ENCODE measurements around the gene POU2F1.
A peak's percentile ranks its signal among the peaks of the same experiment; 100 is the strongest.
"Not testable (repeated sequence)": the region's sequence is repeated elsewhere in the genome, so short reads cannot be mapped to it uniquely, and the experiment has no call there.

Gene POU2F1

DNA sequence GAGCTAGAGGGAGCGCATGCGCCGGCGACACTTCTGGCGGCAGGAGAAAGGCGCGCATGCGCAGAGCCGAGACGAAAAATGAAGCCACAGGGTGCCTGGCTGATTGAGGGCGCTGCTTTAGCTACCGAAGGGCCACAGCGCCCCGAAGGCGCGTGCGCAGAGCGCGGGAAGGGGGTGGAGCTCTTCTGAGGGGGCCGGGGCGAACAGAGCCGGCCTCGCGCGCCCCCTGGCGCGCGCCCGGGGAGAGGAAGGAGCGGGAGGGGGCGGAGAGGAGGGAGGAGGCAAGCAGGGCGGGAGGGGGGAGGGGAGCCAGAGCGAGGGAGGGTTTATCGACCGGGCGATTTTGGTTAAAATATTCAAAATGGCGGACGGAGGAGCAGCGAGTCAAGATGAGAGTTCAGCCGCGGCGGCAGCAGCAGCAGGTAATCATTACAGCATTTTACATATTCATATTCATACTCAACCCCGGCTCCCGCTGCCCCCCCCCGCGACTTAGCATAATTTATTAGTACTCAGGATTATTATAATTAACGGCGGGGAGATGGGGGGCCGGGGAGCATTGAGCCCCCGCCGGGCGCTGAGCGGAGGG lies at the start of gene POU2F1:
POU2F1 (plus strand) TSS at position 350 of the 589 bp plus-strand sequence; CDS start at position 362, 12 bp downstream.
- peak; percentile 99 for DNase-seq

DNA sequence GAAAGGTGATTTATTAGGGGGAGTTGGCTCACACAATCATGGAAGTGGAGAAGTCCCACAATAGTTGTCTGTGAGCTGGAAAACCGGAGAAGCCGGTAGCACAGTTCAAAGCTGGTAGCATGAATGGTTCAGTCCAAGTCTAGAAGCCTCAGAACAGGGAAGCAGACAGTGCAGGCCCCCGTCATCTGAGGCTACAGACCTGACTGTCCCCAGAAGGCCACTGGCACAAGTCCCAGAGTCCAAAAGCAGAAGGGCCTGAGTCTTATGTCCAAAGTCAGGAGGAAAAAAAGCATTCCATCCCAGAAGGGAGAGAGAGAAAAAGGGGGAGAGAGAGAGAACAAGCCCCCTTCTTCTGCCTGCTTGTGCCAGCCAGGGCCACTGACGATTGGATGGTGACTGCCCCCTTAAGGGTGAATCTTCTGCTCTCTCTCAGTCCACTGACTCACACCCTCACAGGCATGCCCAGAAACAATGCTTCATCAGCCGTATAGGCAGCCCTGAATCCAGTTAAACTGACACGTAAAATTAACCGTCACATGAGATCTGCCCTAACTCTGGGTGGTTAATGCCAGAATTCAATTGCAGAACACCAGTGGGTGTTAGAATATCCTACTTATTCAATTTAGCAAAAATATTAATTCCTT lies 49.3 kb upstream of the POU2F1 start:
- no peak for DNase-seq

DNA sequence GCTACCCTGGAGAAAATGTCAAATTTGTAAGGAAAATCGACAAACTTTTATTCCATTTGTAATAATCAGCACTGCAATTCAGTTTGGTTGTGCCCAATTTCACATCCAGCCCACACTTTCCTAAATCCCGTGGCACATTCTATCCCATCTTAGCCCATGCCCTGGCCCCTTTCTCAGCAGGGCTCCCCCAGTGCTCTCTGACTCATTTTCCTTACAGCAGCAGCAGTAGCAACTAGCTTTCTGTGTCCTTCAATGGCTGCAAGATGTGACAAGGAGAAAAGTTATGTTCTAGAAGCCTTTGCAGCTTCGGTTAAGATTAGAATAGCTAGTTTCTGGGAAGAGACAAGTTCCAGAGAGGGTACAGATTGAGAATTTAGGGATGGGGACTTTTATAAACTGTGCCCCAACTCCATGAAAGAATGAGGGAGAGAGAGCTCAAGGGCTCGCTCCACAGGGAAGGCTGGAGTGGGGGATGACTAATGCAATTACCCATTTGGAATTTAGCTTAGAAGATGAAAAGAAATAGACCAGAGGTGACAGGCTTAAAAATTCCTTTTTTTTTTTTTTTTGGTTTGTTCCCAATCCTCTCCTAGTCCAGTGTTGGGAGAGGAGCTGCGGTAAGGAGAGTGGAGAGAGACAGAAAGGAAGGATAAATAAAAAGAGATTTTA lies 47.0 kb upstream of the POU2F1 start:
- DNase-seq: no peak

DNA sequence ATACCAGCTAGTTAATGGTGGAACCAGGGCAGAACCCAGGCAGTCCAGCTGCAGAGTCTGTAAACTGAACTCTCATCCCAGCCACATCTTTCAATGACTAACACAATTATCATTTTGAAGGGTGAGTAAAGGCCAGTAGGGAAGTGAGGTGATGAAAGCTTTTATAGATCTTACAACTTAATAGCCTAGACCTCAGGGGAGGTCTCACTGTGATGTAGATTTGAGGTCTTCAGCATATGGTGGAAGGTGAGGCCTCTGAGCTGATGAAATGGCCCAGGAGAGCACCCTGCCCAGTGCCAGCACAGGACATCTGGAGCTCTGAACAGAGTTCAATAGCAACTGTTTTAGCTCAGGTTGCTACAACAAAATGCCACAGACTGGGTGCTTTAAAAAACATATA lies 44.8 kb upstream of the POU2F1 start:
- peak; percentile 9 for DNase-seq

DNA sequence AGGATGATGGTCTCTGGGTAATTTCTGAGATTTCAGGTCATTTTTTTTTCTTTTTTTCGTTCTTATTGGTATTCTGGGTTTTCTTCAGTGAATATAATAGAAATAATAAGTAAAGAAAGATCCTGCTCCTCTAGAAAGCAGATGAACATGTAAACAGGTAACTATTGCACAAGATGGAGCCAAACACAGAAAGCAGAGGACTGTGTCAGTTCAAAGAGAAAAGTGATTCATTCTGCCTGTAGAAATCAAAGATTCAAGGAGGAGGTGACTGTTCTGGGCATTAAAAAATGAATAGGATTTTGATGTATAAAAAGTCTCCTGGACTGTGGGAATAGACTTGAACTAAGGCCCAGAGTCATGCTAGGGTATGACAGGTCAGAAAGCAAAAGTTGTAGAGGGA lies 41.9 kb upstream of the POU2F1 start:
- DNase-seq: no peak

DNA sequence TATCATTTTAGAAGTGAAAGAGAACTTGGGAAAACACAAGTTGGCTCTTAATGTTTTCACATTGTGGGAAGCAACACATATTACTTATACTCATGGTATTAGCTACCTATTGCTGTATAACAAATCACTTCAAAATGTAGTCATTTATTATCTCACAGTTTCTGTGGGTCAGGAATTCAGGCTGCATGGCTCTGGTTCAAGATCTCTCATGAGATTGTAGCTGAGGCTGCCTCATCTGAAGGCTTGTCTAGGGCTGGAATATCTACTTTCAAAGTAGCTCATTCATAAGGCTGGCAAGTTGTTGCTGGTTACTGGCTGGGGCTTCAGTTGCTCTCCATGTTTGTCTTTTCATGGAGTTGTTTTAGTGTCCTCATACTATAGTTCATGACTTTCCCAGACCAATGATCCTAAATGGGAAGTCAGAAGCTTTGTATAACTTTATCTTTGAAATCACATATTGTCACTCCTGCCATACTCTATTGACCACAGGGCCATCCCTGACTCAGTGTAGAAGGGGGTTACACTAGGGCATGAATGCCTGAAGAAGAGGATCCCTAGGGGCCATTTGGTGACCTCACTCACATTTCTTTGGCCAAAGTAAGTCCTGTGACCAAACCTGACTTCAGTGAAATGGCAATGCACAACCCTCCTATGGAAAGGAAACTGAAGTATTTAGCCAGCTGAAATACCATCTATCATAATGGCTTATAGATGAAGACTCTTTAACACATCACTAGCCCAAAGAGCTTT lies 37.9 kb upstream of the POU2F1 start:
- no peak for DNase-seq

DNA sequence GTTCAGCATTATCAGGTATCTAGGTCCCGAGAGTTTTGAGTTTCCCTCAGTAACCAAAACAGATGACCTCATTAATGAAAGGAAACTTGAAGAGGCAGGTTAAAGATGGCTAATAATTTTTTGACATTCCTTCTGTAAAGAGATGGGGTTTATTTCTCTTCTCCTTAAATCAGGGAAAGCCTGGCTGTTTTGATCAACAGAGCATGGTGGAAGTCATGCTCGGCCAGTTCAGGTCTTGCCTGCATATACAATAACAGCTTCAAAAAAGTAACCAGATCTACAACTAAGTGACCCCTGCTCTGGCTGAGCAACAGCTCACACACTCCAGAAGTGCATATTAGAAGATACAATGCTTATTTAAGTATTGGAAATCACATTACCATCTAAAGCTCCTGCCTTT lies 36.6 kb upstream of the POU2F1 start:
- no peak for DNase-seq

DNA sequence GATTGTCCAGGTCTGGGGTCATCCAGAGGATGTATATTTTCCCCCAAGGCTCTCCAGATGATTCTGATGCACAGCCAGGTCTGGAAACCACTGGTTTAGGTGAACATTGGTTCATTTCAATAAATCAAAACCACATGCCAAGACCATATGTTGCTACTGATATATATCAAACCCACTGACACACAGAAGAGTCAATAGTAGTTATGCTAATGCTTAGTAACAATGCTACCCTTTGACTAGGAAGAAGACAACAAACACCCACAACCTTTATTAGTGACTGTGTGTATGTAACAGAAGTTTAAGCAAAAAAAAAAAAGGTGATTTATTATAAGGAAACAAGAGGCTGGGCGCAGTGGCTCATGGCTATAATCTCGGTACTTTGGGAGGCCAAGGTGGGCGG lies 35.6 kb upstream of the POU2F1 start:
- DNase-seq: peak; percentile 68

DNA sequence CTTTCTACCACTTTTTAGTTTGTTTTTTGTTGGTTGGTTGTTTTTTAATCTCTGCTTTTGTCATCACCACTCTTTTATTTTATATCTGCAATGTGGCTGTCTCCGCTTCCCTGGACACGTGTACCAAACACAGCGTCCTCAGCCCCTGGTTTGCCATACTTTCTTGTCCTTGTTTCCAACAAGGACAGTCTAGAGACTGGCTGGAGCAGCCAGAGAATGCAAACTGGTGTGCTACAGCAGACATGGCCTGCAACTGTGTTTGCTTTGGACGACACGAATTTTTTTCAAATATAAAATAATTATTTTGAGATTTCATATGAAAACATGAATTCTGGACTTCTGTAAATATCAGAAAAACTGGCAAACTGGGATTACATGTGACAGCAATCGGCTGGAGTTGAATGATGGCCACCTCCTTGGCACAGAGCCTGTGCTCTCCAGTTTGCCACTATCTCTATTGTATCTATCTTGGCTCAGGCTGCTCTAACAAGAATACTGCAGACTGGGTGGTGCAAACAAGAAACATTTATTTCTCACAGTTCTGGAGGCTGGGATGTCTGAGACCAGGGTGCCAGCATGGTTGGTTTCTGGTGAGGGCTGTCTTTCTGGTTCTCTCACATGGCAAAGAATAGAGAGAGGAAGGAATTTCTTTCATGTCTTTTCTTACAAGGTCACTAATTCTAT lies 34.6 kb upstream of the POU2F1 start:
- peak; percentile 56 for DNase-seq

DNA sequence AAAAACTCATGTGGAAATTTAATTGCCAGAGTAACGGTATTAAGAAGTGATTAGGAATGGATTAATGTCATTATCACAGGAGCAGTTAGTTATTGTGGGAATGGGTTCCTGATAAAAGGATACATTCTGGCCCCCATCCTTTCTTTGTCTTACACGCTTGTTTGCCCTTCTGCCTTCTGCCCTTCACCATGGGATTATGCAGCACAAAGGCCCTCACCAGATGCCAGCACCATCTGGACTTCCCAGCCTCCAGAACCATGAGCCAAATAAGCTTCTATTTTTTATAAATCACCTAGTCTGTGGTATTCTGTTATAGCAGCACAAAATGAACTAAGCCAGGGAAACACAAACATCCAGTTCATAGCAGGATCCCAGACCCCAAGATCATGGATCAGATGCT lies 33.9 kb upstream of the POU2F1 start:
- DNase-seq: peak; percentile 59

DNA sequence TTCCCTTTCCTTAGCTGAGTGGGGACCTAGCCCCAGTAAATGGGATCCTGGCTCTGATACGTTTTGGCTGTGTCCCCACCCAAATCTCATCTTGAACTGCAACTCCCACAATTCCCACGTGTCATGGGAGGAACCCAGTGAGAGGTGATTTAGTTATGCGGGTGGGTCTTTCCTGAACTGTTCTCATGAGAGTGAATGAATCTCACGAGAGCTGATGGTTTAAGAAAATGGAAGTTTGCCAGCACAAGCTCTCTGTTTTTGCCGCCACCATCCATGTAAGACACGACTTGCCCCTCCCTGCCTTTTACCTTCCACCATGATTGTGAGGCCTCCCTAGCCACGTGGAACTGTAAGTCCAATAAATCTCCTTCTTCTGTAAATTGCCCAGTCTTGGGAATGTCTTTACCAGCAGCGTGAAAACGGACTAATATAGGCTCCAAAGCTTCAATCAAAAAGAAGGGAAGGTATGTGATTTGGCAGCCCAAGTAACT lies 29.9 kb upstream of the POU2F1 start:
- no peak for DNase-seq

DNA sequence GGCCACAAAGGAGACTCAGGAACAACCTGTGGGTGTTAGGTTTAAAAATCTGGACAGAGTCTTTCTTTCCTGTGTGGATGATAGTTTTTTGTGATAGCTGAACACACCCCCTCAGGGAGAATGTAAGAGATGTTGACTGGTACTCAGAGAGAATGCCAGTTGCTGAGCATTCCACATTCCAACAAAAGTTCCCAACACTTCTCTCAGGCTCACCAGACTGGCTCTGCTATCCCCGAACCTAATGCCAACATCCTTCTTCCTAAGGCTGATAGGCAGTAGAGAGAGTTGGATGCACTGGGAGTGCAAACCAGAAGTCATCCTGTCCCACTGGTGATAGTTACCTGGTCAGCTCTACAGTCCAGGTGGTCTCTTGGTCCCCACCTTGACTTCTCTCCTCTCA lies 28.7 kb upstream of the POU2F1 start:
- DNase-seq: no peak

DNA sequence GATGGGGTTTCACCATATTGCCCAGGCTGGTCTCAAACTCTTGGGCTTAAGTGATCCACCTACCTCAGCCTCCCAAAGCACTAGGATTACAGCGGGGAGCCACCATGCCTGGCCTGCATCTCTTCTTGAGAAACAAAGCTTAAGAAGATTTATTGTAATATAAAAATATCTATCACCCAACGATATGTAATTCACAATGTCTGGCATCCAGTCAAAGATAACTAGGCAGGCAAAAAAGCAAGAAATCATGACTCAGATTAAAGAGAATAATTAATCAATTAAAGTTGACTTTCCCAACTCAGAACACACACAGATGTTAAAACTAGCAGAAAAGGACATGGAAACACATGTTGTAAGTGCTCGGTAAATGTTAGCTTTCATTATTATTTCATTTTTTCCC lies 26.5 kb upstream of the POU2F1 start:
- DNase-seq: no peak

DNA sequence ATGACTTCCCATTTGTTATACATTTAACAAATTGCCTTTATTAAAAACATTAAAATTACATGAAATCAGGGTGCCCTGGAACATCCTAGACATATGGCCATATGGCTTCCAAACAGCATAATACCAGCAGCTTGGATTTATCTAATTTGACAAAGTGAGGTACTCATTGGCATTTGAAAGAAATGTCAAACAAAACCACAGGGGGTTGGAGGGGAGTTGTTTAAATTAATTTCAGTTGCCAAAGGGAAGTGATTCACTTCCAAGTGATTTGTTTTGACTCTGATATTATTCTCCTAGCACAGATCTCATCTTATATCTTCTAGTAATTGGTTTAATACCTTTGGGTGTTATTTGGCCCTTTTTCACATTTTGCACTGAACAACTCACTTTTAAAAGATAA lies 24.5 kb upstream of the POU2F1 start:
- peak; percentile 96 for DNase-seq

DNA sequence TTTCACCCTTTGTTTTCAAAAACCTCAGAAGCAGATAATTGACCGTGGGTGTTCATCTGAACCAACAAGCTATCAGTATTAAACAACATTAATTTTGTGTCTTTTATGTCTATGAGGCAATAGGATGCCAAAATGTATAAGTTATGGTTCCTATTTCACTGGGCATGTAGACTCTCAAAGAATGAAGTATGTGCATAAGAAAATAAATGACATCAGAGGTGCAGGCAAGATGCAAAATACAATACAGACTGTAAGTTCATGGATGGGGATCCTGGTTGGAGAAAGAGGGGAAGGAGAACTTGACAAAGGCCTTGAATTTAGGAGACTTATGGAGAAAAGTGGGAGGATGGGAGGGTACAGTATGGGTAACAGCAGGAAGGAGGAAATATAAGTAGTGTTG lies 23.4 kb upstream of the POU2F1 start:
- DNase-seq: no peak

DNA sequence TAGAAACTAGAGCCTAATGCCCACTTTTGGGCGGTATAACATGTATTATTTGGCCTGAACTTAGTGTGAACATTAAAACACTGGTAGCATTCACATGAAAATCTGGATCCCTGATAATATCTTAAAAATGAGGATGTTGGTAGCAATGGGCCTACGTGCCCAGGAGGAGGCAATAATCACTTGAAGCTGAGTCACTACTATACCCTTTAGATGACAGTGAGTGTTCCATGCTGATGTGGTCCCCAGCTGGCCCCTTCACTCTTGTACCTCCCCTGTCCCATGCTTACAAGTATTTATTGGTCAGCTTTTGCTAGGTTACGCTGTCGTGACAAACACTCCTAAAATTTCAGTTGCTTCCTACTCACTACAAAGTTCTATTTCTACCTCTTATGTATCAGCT lies 23.0 kb upstream of the POU2F1 start:
- DNase-seq: peak; percentile 55

DNA sequence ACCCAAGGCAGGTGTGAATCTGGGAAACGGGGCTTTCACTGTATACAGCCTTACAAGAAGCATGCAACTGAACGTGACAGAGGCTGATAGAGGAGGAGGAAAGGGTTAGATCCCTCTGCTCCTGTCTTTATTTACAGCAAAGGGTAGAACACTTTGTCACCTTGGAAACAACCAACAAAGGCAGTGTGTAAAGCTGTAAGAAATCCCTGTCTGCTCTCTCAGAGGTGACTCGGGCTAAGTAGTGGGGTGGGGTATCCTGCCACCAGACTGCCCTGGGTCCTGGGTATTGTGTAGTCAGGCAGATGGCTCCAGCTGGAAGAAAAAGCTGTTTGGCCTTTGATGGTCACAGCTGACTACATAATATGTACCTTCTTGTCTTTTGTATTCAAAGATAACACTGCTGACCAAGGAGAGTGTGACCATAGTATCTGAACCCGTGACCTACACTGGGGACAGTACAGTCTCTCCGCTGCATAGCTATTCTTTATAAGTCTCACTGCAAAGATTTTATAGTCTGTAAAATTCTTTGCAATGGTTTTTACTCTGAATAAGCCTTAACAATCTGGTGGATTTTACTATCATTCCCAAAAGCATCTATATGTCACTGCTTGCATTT lies 22.1 kb upstream of the POU2F1 start:
- DNase-seq: peak; percentile 98

DNA sequence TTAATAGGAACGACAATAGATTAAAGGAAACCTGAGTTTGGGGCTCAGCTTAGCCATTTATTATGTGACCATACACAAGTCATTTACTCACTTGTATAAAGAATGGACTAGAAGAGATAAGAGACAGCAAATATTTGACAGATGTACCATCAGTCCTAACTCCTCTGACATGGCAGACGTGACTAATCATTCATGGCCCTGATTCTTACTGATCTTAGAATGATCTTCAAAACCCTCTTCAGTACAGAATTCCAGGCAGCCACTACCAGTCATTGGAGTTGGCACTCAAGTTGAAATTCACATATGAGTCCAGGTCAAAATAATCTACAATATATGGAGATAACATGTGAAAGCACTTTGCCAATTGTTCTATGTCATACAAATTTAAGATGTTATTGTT lies 21.0 kb upstream of the POU2F1 start:
- DNase-seq: peak; percentile 9

DNA sequence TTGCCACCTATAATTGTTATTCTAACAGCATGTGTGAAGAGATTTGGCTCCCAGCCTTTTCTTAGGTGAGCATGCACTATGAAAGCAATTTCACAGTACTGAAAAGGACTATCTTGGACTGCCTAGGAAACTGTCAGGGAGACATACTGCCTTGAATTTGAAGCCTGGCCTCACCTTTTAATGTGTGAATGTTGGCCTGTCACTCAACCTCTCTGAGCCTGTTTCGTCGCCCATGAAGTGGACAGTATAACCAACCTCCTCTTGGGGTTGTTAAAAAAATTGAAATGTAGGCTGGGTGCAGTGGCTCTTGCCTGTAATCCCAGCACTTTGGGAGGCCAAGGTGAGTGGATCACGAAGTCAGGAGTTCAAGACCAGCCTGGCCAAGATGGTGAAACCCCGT lies 20.4 kb upstream of the POU2F1 start:
- peak; percentile 71 for DNase-seq

DNA sequence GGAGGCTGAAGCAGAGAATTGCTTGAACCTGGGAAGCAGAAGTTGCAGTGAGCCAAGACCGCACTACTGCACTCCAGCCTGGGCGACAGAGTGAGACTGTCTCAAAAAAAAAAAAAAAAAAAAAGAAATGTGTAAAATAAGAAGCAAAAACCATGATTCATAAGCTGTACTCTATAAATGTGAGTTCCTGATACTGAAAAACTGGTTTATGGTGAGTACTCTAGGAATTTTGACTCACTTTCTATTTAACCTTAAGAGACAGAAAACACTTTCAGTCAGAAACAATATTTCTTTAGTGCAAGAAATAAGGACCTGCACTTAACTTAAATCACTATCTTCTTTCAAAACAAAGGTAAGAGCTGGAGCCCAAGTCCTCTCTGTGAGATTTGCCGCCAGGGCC lies 19.9 kb upstream of the POU2F1 start:
- DNase-seq: no peak

DNA sequence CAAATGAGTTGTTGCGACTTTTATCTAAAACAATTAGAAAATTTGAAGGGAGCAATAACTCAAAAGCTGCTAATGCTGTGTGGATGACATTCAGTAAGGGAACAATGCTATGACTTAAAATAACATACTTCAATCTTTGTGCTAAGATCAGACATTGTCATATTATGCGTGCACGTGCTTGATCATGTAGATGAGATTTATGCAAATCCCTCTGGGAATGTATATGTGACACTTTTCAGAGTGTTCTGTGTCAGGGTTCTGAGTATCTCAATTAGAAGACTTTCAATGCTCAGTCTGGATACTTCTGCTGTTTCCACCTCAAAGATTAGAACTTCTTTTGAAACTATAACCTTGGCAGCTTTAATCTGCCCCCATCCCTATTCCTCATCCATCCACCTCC lies 18.6 kb upstream of the POU2F1 start:
- DNase-seq: no peak

DNA sequence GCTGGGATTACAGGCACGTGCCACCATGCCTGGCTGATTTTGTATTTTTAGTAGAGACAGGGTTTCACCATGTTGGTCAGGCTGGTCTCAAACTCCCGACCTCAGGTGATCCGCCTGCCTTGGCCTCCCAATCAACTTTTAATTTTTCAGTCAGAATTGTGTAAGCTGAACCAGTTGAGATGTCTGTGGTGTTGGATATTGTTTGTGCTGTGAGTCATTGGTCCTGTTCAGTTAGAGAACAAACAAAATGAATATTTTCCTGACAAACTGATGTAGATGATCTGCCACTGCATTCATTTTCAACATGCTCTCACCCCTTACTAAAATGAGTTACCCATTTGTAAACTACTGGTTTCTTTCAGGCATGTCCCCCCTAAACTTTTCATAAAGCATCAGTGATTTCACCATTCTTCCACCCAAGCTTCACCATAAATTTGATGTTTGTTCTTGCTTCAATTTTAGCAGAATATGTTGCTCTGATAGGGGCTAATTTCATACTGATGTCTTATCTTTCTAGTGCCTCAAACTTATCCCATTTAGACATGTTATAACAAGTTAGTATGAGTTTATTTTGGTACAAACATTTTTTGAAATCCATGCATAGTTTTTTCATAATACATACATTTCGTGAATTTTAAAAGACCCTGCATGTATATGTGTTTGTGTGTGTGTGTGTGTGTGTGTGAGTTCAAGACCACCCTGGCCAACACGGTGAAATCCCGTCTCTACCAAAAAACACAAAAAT lies 15.2 kb upstream of the POU2F1 start:
- DNase-seq: not testable (repeated sequence)

All from NCI-H69 (cell line).